Kidney (tissue), 14 donors: ENCODE results near the gene PPP2R2C. TPM values are rescaled to one million over a fixed set of nuclear protein-coding genes. Genes with fewer than 3 reads are reported as not detected.

Experiments
- DNase-seq, 5 donors: peaks; one replicate each; pipeline ENCODE4 v3.0.0-alpha.2; 2013 to 2020
- FAIRE-seq: peaks from 2 replicates; lab custom pipeline; 2012; peaks lifted over from hg19 to GRCh38; lab: Jason Lieb, UNC
- H3K27ac ChIP-seq, 2 donors: one replicate each; pipeline ENCODE4 v1.7.0; 2013; ENCODE audit warnings: low read depth in 2 of 2, low read length in 2 of 2, inconsistent platforms in 1 of 2
- H3K27me3 ChIP-seq: one replicate; pipeline ENCODE4 v1.7.1; 2013; ENCODE audit warnings: low read length, inconsistent platforms; ENCODE audit not compliant: control insufficient read depth, insufficient read depth
- H3K36me3 ChIP-seq, 3 donors: one replicate each; pipeline versions ENCODE4 v1.7.0 to v1.7.1; 2013; ENCODE audit warnings: low read length in 3 of 3, control low read depth in 1 of 3, inconsistent platforms in 1 of 3; ENCODE audit not compliant: insufficient read depth in 3 of 3, control insufficient read depth in 2 of 3
- H3K4me1 ChIP-seq, 3 donors: one replicate each; pipeline versions ENCODE4 v1.7.0 to v1.7.1; 2013; ENCODE audit warnings: low read length in 3 of 3, inconsistent platforms in 1 of 3, low read depth in 1 of 3; ENCODE audit not compliant: control insufficient read depth in 2 of 3, insufficient read depth in 2 of 3
- H3K4me3 ChIP-seq, 3 donors: one replicate each; pipeline versions ENCODE4 v1.7.0 to v1.8.1; 2013; ENCODE audit warnings: low read length in 3 of 3, control low read depth in 1 of 3, inconsistent platforms in 1 of 3
- H3K9ac ChIP-seq, 3 donors: one replicate each; pipeline versions ENCODE4 v1.7.0 to v1.7.1; 2013; ENCODE audit warnings: low read length in 3 of 3, control low read depth in 1 of 3, inconsistent platforms in 1 of 3
- H3K9me3 ChIP-seq, 3 donors: one replicate each; pipeline versions ENCODE4 v1.7.0 to v1.7.1; 2013; ENCODE audit warnings: low read length in 3 of 3, control low read depth in 1 of 3, inconsistent platforms in 1 of 3; ENCODE audit not compliant: control insufficient read depth in 2 of 3, insufficient read depth in 1 of 3
- CTCF ChIP-seq: IDR thresholded peaks from 3 replicates; pipeline ENCODE4 v1.5.1; 2012; ENCODE audit warnings: mild to moderate bottlenecking, moderate library complexity, borderline replicate concordance; ENCODE audit not compliant: insufficient read depth; ENCODE audit errors: extremely low read depth
- intact Hi-C: fragments of 100-400 bp; cut with DNase I; formaldehyde crosslinking; loops from one replicate; pipeline ENCODE4 v1.11.1; 2022
- polyA plus RNA-seq: library from polyadenylated mRNA; stranded (reverse); fragments of 350-450 nt; fragmentation: Illumina TruSeq; extraction: RNeasy Lipid Tissue Mini Kit (QIAGEN cat#74804); gene quantifications from one replicate; pipeline ENCODE4 v1.2.3, GENCODE V29; 2014; ENCODE audit warnings: low read depth, low replicate concordance; ENCODE audit not compliant: insufficient read depth
- total RNA-seq: library from RNA; stranded (reverse); fragmentation: NEBNext Ultra II Directional; extraction: Animal tissue kit (Norgen Biotek cat#: 25700); gene quantifications from one replicate; pipeline ENCODE4 v1.2.1, GENCODE V29; 2021
- donor health status: control.
- donor health status: control.
- donor health status: control.
- donor health status: control.
- donor health status: control.
- donor health status: DM: yes; HTN: yes; CAD: no.
- donor health status: Normal renal cell carcinoma (clear cell type).

The PPP2R2C gene
- total and polyA plus RNA-seq, 2 donors from 2014 or later, result 0.39 to 0.82 TPM

GRCh38 chr4:6297266-6297815 is 175.1 kb downstream of the PPP2R2C start:
- DNase-seq (no peak), FAIRE-seq (no peak)
- peaks cover 0 to 7% (median 0%) of the 10 kb centered on the region in 3 donors for H3K36me3 ChIP-seq
- H3K9ac ChIP-seq, result no peak overlapping the region
- H3K4me3 ChIP-seq, result no peak overlapping the region
- no peaks in the 10 kb centered on the region for H3K9me3 ChIP-seq
- no peaks in the 10 kb centered on the region for H3K27me3 ChIP-seq
- no peak overlapping the region for H3K27ac ChIP-seq
- intact Hi-C loops, result no loop called here
- TF ChIP-seq CTCF, result no peak
- H3K4me1 ChIP-seq, result no peaks in the 10 kb centered on the region

DNA sequence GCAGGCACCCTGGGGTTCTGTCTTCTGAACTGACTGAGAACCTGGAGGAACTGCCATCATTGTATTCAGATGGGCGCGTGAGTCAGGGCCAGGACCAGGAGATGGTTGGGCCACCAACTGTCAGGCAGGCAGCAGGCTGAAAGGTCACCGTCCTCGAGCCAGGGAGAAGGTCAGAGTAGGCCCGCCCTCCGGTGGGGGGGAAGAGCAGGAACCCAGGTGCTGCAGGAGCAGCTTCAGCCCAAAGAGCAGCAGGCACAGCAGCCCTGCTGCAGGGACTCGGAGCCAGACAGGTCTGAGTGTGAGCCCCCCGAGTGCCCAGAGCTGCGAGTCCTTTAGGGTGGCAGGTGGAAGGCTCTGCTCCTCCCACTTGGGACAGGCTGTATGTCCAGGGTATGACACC is 176.4 kb downstream of the PPP2R2C start:
- FAIRE-seq (no peak), DNase-seq (no peak)
- H3K36me3 ChIP-seq, result peaks cover 0 to 5% (median under 1%) of the 10 kb centered on the region in 3 donors
- no peaks in the 10 kb centered on the region for H3K4me1 ChIP-seq
- TF ChIP-seq CTCF, result no peak
- H3K9ac ChIP-seq, result no peak overlapping the region
- no peak overlapping the region for H3K27ac ChIP-seq
- H3K27me3 ChIP-seq, result no peaks in the 10 kb centered on the region
- H3K9me3 ChIP-seq, result no peaks in the 10 kb centered on the region
- intact Hi-C loops, result no loop called here
- H3K4me3 ChIP-seq, result no peak overlapping the region

- DNase-seq (no peak), FAIRE-seq (no peak)
- intact Hi-C loops, result no loop called here
- Histone ChIP-seq H3K9ac (no peak overlapping the region), H3K9me3 (no peaks in the 10 kb centered on the region), H3K27ac (no peak overlapping the region), H3K4me1 (no peaks in the 10 kb centered on the region), H3K27me3 (no peaks in the 10 kb centered on the region), H3K4me3 (no peak overlapping the region), H3K36me3 (peaks cover 0 to 8% (median 0%) of the 10 kb centered on the region in 3 donors)
- TF ChIP-seq CTCF, result no peak
These were observed 176.9 kb downstream of the PPP2R2C start for GRCh38 chr4:6295495-6295894.
